ENCODE results near the gene AGAP1.
"Not testable (repeated sequence)": the region's sequence is repeated elsewhere in the genome, so short reads cannot be mapped to it uniquely, and the experiment has no call there.

Gene AGAP1

DNA sequence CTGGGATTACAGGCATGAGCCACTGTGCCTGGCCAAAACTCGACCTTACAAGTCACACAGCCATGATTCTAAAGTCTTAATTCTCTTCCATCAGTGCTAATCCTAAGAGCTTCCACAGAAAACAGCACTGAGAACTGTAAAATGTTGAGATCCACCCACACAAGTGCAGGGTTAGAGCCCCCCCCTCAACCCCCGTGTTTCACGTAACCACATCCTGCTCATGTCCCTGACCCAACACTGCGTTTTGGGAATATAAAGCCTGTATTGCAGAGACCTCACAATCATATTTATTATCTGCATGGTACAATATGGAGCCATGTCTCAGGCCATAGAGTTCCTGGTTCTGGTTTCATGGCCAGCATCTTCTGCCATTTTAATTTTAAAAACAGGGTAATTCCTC, 563.5 kb downstream of the AGAP1 start:
- no peak overlapping the region for H3K27ac ChIP-seq (ENCODE audit: low read length)
- no peaks in the 10 kb centered on the region for H3K36me3 ChIP-seq (ENCODE audit: control insufficient read depth, insufficient read depth, low read length)
- no peaks in the 10 kb centered on the region for H3K27me3 ChIP-seq (ENCODE audit: control insufficient read depth, insufficient read depth, low read length)
- H3K9me3 ChIP-seq (ENCODE audit: control insufficient read depth, insufficient read depth, low read length) = no peaks in the 10 kb centered on the region
- no CpG with 5 or more reads among the region's 4 CpGs for WGBS (ENCODE audit: insufficient coverage, insufficient read length)
- DNase-seq (ENCODE audit: low read depth, low spot score) = no peak
- H3K4me1 ChIP-seq (ENCODE audit: control insufficient read depth, insufficient read depth, low read length) = peaks cover 10% of the 10 kb centered on the region
- H3K4me3 ChIP-seq (ENCODE audit: low read length) = no peak overlapping the region

DNA sequence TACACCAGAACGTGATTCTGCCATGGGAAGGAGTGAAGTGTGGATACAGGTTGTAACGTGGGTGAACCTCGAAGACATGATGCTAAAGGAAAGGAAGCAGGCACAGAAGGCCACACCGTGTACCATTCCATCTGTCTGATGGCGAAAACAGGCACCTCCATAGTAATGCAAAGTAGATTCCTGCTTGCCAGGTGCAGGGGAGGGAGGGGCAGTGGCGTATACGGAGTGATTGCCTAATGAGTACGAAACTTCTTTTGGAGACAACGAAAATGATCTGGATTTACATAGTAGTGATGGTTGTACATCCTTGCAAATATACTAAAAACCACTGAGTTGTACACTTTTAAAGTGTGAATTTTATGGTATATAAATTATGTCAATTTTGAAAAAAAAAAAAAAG, 567.7 kb downstream of the AGAP1 start:
- Histone ChIP-seq H3K4me3 (ENCODE audit: low read length) (no peak overlapping the region), H3K27me3 (ENCODE audit: control insufficient read depth, insufficient read depth, low read length) (no peaks in the 10 kb centered on the region), H3K36me3 (ENCODE audit: control insufficient read depth, insufficient read depth, low read length) (no peaks in the 10 kb centered on the region), H3K4me1 (ENCODE audit: control insufficient read depth, insufficient read depth, low read length) (peaks cover 6% of the 10 kb centered on the region), H3K27ac (ENCODE audit: low read length) (no peak overlapping the region), H3K9me3 (ENCODE audit: control insufficient read depth, insufficient read depth, low read length) (no peaks in the 10 kb centered on the region)
- DNase-seq (ENCODE audit: low read depth, low spot score) = no peak
- no CpG with 5 or more reads among the region's 9 CpGs for WGBS (ENCODE audit: insufficient coverage, insufficient read length)

DNA sequence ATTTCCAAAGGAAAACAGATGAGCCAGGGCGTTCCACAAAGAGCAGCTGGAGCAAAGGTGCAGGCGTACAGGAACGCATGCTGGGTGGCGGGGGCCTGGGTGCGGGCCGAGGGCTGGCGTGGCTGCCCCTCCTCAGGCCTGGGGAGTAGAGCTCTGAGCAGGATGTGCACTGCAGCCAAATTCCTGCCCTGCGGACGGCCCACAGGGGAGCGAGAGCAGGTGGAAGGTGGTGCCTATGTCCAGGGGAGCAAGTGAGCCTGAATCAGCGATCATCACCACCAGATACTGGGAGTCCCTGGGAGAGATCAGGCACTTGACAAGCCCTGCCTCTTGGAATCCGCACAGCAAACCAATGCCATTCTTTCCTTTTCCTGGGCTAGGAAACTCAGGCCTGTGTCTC, 568.1 kb downstream of the AGAP1 start:
- no peak for DNase-seq (ENCODE audit: low read depth, low spot score)
- H3K27me3 ChIP-seq (ENCODE audit: control insufficient read depth, insufficient read depth, low read length) = no peaks in the 10 kb centered on the region
- WGBS (ENCODE audit: insufficient coverage, insufficient read length) = no CpG with 5 or more reads among the region's 12 CpGs
- no peaks in the 10 kb centered on the region for H3K9me3 ChIP-seq (ENCODE audit: control insufficient read depth, insufficient read depth, low read length)
- H3K4me3 ChIP-seq (ENCODE audit: low read length) = no peak overlapping the region
- no peak overlapping the region for H3K27ac ChIP-seq (ENCODE audit: low read length)
- peaks cover 6% of the 10 kb centered on the region for H3K4me1 ChIP-seq (ENCODE audit: control insufficient read depth, insufficient read depth, low read length)
- H3K36me3 ChIP-seq (ENCODE audit: control insufficient read depth, insufficient read depth, low read length) = no peaks in the 10 kb centered on the region

DNA sequence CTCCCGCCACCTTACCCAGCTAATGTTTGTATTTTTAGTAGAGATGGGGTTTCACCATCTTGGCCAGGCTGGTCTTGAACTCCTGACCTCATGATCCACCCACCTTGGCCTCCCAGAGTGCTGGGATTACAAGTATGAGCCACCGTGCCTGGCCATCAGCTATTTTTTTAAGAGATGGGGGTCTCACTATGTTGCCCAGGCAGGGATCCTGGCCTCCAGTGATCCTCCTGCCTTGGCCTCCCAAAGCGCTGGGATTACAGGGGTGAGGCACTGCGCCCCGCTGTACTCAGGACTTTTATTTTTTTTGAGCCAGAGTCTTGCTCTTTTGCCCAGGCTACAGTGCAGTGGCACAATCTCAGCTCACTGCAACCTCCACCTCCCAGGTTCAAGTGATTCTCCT, 569.0 kb downstream of the AGAP1 start:
- not testable (repeated sequence) for H3K27ac ChIP-seq (ENCODE audit: low read length); H3K27me3 ChIP-seq (ENCODE audit: control insufficient read depth, insufficient read depth, low read length); H3K9me3 ChIP-seq (ENCODE audit: control insufficient read depth, insufficient read depth, low read length); DNase-seq (ENCODE audit: low read depth, low spot score); H3K36me3 ChIP-seq (ENCODE audit: control insufficient read depth, insufficient read depth, low read length); H3K4me1 ChIP-seq (ENCODE audit: control insufficient read depth, insufficient read depth, low read length); H3K4me3 ChIP-seq (ENCODE audit: low read length)
- WGBS (ENCODE audit: insufficient coverage, insufficient read length) = no CpG with 5 or more reads among the region's 5 CpGs

DNA sequence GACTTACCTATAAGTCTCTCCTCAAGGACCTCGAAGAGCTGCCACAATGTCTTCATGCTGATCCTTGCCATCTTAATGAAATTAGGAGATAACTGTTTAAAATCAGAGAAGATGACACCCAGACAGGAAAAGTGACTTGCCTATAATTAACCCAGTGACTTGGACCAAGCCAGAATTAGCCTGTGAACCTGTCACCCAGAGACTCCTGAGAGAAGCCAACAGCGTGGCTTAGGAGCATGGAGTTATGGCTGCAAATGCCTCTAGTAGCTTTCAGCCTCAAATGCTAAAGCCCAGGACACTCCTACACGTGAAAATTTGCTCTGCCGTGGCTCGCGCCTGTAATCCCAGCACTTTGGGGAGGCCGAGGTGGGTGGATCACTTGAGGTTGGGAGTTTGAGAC, 570.2 kb downstream of the AGAP1 start:
- no CpG with 5 or more reads among the region's 7 CpGs for WGBS (ENCODE audit: insufficient coverage, insufficient read length)
- DNase-seq (ENCODE audit: low read depth, low spot score) = no peak
- Histone ChIP-seq H3K27me3 (ENCODE audit: control insufficient read depth, insufficient read depth, low read length) (no peaks in the 10 kb centered on the region), H3K4me3 (ENCODE audit: low read length) (no peak overlapping the region), H3K9me3 (ENCODE audit: control insufficient read depth, insufficient read depth, low read length) (no peaks in the 10 kb centered on the region), H3K36me3 (ENCODE audit: control insufficient read depth, insufficient read depth, low read length) (no peaks in the 10 kb centered on the region), H3K27ac (ENCODE audit: low read length) (no peak overlapping the region), H3K4me1 (ENCODE audit: control insufficient read depth, insufficient read depth, low read length) (peaks cover 6% of the 10 kb centered on the region)

DNA sequence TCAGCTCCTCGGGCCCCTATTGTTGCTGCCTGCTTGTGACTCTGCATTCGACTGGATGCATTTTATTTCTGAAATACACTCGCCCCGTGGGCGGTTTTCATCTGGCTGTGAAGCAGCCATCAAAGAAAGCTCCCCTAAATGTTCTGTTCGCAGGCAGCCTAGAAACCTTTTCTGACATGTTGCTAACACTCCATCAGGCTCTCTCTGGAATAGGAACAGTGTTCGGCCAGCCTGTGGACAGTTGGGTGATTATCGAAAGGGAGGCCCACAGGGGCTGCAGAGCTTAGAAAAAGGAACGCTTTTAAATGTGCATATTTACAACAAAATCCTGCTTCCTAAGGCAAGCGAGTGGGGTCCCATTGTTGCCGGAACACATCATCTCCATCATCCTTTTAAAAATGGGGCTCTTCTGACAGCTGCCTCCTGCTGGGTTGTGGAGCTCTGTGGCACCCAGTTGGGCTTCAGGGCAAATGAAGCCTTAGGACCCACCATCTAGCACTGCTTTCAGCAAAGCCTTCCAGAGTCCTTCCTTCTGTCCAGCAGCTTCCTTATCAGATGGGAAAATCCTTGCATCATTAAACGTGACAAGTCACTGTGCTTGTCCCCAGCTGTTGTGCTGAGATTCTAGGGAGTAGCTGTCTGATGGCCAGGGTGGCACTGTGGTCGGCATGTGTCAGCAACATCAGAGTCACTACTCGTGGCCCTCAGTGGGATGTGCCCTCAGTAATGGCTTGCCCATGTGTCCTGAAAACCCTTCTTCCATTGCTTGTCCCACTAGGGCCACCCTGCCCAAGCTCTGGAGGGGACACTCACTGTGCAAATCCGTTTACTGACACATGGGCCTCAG, 571.7 kb downstream of the AGAP1 start:
- peaks cover 6% of the 10 kb centered on the region for H3K4me1 ChIP-seq (ENCODE audit: control insufficient read depth, insufficient read depth, low read length)
- H3K9me3 ChIP-seq (ENCODE audit: control insufficient read depth, insufficient read depth, low read length) = no peaks in the 10 kb centered on the region
- no peak overlapping the region for H3K27ac ChIP-seq (ENCODE audit: low read length)
- no CpG with 5 or more reads among the region's 15 CpGs for WGBS (ENCODE audit: insufficient coverage, insufficient read length)
- H3K36me3 ChIP-seq (ENCODE audit: control insufficient read depth, insufficient read depth, low read length) = no peaks in the 10 kb centered on the region
- no peak overlapping the region for H3K4me3 ChIP-seq (ENCODE audit: low read length)
- no peaks in the 10 kb centered on the region for H3K27me3 ChIP-seq (ENCODE audit: control insufficient read depth, insufficient read depth, low read length)
- no peak for DNase-seq (ENCODE audit: low read depth, low spot score)

DNA sequence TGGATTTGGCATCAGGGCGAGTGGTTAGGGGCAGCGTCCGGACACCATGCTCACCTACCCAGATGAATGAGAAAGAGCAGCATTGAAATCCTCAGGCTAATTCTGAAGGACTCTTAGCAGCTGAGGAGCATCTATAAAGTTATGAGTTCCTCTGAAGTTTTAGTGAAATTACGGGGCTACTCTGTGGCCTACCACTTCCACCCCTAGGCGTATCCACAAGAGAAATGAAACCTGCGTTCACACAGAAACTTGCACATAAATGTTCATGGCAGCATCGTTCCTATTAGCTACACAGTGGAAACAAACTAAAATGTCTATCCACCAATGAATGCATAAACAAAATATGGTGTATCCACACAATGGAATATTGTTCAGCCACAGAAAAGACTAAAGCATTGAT, 576.4 kb downstream of the AGAP1 start:
- Histone ChIP-seq H3K27ac (ENCODE audit: low read length) (no peak overlapping the region), H3K36me3 (ENCODE audit: control insufficient read depth, insufficient read depth, low read length) (no peaks in the 10 kb centered on the region), H3K27me3 (ENCODE audit: control insufficient read depth, insufficient read depth, low read length) (no peaks in the 10 kb centered on the region), H3K9me3 (ENCODE audit: control insufficient read depth, insufficient read depth, low read length) (no peaks in the 10 kb centered on the region), H3K4me1 (ENCODE audit: control insufficient read depth, insufficient read depth, low read length) (no peaks in the 10 kb centered on the region), H3K4me3 (ENCODE audit: low read length) (no peak overlapping the region)
- no CpG with 5 or more reads among the region's 7 CpGs for WGBS (ENCODE audit: insufficient coverage, insufficient read length)
- DNase-seq (ENCODE audit: low read depth, low spot score) = no peak

DNA sequence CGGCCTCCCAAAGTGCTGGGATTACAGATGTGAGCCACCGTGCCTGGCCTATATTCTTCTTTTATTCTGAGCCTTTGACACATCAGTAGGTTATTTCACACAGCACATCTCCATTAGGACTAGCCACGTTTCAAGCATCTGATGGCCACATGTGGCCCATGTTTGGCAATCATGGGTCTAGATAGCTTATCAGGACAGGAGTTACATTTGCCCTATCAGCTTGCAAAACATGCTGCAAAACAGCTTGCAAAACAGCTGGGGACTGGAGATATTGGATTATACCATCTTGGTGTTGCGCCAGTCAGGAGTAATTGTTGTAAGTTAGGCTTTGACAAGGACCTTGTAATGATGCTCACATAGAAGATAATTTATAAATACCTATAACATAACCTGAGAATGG, 579.4 kb downstream of the AGAP1 start:
- H3K27ac ChIP-seq (ENCODE audit: low read length) = no peak overlapping the region
- H3K4me1 ChIP-seq (ENCODE audit: control insufficient read depth, insufficient read depth, low read length) = no peaks in the 10 kb centered on the region
- no peak for DNase-seq (ENCODE audit: low read depth, low spot score)
- no peaks in the 10 kb centered on the region for H3K9me3 ChIP-seq (ENCODE audit: control insufficient read depth, insufficient read depth, low read length)
- no peaks in the 10 kb centered on the region for H3K27me3 ChIP-seq (ENCODE audit: control insufficient read depth, insufficient read depth, low read length)
- H3K4me3 ChIP-seq (ENCODE audit: low read length) = no peak overlapping the region
- H3K36me3 ChIP-seq (ENCODE audit: control insufficient read depth, insufficient read depth, low read length) = no peaks in the 10 kb centered on the region
- no CpG with 5 or more reads among the region's 4 CpGs for WGBS (ENCODE audit: insufficient coverage, insufficient read length)

DNA sequence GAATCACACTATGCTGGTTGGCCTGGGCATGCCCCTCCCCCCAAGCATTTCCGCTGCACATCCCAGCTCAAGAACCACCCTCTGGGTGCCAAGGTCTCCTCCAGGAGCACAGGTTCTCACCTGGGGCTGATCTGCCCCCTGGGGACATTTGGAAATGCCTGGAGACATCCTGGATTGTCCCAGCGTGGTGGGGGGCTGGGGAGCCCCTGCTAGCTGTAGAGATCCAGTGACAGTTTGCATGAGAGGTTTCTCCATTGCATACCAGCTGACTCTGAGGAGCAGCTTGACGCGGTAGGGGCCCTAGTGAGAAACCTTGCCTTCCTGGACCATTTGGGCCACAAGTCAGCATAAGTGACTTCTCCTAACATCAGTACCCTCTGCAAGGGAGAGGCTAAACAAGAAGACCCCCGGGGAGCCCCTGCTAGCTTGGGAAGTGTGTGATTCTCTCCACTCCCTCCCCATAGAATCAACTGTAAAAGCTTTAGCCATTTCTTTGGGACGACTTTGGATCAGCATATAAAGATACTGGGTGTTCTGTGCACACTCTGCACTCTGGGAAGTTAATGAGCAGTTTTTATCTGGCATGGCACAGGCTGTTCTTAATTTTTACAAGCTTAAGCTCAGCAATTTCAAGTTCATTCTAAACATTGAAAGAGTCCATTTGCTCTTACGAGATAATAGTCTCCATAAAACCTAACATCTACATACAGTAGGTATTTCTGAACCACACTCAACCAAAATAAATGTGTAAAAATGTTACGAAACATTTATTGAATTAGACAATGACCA, 580.2 kb downstream of the AGAP1 start:
- Histone ChIP-seq H3K4me3 (ENCODE audit: low read length) (no peak overlapping the region), H3K27me3 (ENCODE audit: control insufficient read depth, insufficient read depth, low read length) (no peaks in the 10 kb centered on the region), H3K9me3 (ENCODE audit: control insufficient read depth, insufficient read depth, low read length) (no peaks in the 10 kb centered on the region), H3K27ac (ENCODE audit: low read length) (no peak overlapping the region), H3K36me3 (ENCODE audit: control insufficient read depth, insufficient read depth, low read length) (no peaks in the 10 kb centered on the region), H3K4me1 (ENCODE audit: control insufficient read depth, insufficient read depth, low read length) (no peaks in the 10 kb centered on the region; the same call in 1 of the 2 replicates)
- DNase-seq (ENCODE audit: low read depth, low spot score) = no peak
- WGBS (ENCODE audit: insufficient coverage, insufficient read length) = no CpG with 5 or more reads among the region's 8 CpGs

DNA sequence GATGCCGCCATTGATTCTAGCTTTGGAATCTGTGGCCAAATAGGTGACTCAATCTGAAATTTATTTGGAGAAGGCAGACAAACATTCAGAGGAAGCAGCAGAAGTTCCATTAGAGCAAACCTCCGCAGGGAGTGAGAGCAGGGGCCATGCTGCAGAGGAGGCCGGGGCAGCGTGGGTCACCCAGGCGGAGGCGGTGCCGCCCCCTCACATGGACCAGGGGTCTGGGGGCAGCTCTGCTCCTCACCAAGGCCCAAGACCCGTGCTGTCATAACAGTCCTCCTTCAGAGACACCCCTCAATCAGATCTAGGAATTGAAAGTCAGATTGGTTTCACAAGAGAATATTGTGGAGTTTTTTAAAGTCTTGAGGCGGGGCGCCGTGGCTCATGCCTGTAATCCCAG, 582.0 kb downstream of the AGAP1 start:
- DNase-seq (ENCODE audit: low read depth, low spot score) = no peak
- H3K27me3 ChIP-seq (ENCODE audit: control insufficient read depth, insufficient read depth, low read length) = no peaks in the 10 kb centered on the region
- no peak overlapping the region for H3K4me3 ChIP-seq (ENCODE audit: low read length)
- H3K4me1 ChIP-seq (ENCODE audit: control insufficient read depth, insufficient read depth, low read length) = no peaks in the 10 kb centered on the region; the same call in 1 of the 2 replicates
- H3K9me3 ChIP-seq (ENCODE audit: control insufficient read depth, insufficient read depth, low read length) = no peaks in the 10 kb centered on the region
- no peaks in the 10 kb centered on the region for H3K36me3 ChIP-seq (ENCODE audit: control insufficient read depth, insufficient read depth, low read length)
- no CpG with 5 or more reads among the region's 11 CpGs for WGBS (ENCODE audit: insufficient coverage, insufficient read length)
- H3K27ac ChIP-seq (ENCODE audit: low read length) = no peak overlapping the region

Data from iPS DF 6.9 (cell line).